HEK293 (cell line): Measurements from ENCODE around the gene ABL2.

Experiments used
- FEZF1 ChIP-seq: fragments of 450-650 bp; formaldehyde crosslinking; IDR thresholded peaks from 2 replicates; pipeline ENCODE4 v1.5.1; 2016; ENCODE audit warnings: missing biosample characterization, missing genetic modification characterization
- GLIS2 ChIP-seq: fragments of 450-650 bp; formaldehyde crosslinking; IDR thresholded peaks from 2 replicates; pipeline ENCODE4 v1.5.1; 2016; ENCODE audit warnings: missing biosample characterization, missing genetic modification characterization
- MEIS1 ChIP-seq: sonication (generic); formaldehyde crosslinking; IDR thresholded peaks from 2 replicates; pipeline ENCODE4 v1.8.1; 2022; ENCODE audit warnings: missing genetic modification reagents, mild to moderate bottlenecking, borderline replicate concordance
- RBAK ChIP-seq: fragments of 450-650 bp; formaldehyde crosslinking; IDR thresholded peaks from 2 replicates; pipeline ENCODE4 v1.5.1; 2016; ENCODE audit warnings: missing biosample characterization, missing genetic modification characterization
- ZBTB17 ChIP-seq: fragments of 450-650 bp; formaldehyde crosslinking; IDR thresholded peaks from 2 replicates; pipeline ENCODE4 v1.5.1; 2016; ENCODE audit warnings: missing biosample characterization, missing genetic modification characterization
- ZBTB21 ChIP-seq: fragments of 450-650 bp; formaldehyde crosslinking; IDR thresholded peaks from 2 replicates; pipeline ENCODE4 v1.5.1; 2017; ENCODE audit warnings: missing biosample characterization, missing genetic modification characterization
- ZNF112 ChIP-seq: fragments of 450-650 bp; formaldehyde crosslinking; IDR thresholded peaks from 2 replicates; pipeline ENCODE4 v1.5.0; 2017; ENCODE audit warnings: missing biosample characterization, missing genetic modification characterization
- ZNF133 ChIP-seq: fragments of 450-650 bp; formaldehyde crosslinking; IDR thresholded peaks from 2 replicates; pipeline ENCODE4 v1.5.1; 2016; ENCODE audit warnings: missing biosample characterization, missing genetic modification characterization
- ZNF157 ChIP-seq: fragments of 450-650 bp; formaldehyde crosslinking; IDR thresholded peaks from 2 replicates; pipeline ENCODE4 v1.5.1; 2016; ENCODE audit warnings: missing biosample characterization, missing genetic modification characterization
- ZNF174 ChIP-seq: fragments of 450-650 bp; formaldehyde crosslinking; IDR thresholded peaks from 2 replicates; pipeline ENCODE4 v1.5.0; 2017; ENCODE audit warnings: missing biosample characterization, mild to moderate bottlenecking, missing genetic modification characterization
- ZNF184 ChIP-seq: fragments of 450-650 bp; IDR thresholded peaks from 2 replicates; pipeline ENCODE4 v1.5.1; 2018; ENCODE audit warnings: missing biosample characterization, mild to moderate bottlenecking, missing genetic modification characterization
- ZNF239 ChIP-seq: fragments of 450-650 bp; formaldehyde crosslinking; IDR thresholded peaks from 2 replicates; pipeline ENCODE4 v1.5.1; 2016; ENCODE audit warnings: missing biosample characterization, missing genetic modification characterization
- ZNF24 ChIP-seq: fragments of 450-650 bp; formaldehyde crosslinking; IDR thresholded peaks from 2 replicates; pipeline ENCODE4 v1.5.1; 2016; ENCODE audit warnings: missing biosample characterization, missing genetic modification characterization
- ZNF266 ChIP-seq: fragments of 450-650 bp; formaldehyde crosslinking; IDR thresholded peaks from 2 replicates; pipeline ENCODE4 v1.5.1; 2016; ENCODE audit warnings: missing biosample characterization, missing genetic modification characterization, low read depth
- ZNF341 ChIP-seq: fragments of 450-650 bp; formaldehyde crosslinking; IDR thresholded peaks from 2 replicates; pipeline ENCODE4; 2016; ENCODE audit warnings: low read depth, missing biosample characterization, missing genetic modification characterization
- ZNF37A ChIP-seq: fragments of 450-650 bp; IDR thresholded peaks from 2 replicates; pipeline ENCODE4 v1.5.1; 2018; ENCODE audit warnings: missing biosample characterization, missing genetic modification characterization
- ZNF404 ChIP-seq: fragments of 450-650 bp; formaldehyde crosslinking; IDR thresholded peaks from 2 replicates; pipeline ENCODE4 v1.5.1; 2017; ENCODE audit warnings: missing biosample characterization, missing genetic modification characterization
- ZNF48 ChIP-seq: fragments of 450-650 bp; formaldehyde crosslinking; IDR thresholded peaks from 2 replicates; pipeline ENCODE4 v1.5.1; 2016; ENCODE audit warnings: missing biosample characterization, missing genetic modification characterization
- ZNF510 ChIP-seq: fragments of 450-650 bp; formaldehyde crosslinking; IDR thresholded peaks from 2 replicates; pipeline ENCODE4 v1.5.1; 2018; ENCODE audit warnings: mild to moderate bottlenecking, missing genetic modification characterization, missing biosample characterization; ENCODE audit not compliant: insufficient replicate concordance
- ZNF514 ChIP-seq: fragments of 450-650 bp; formaldehyde crosslinking; IDR thresholded peaks from 2 replicates; pipeline ENCODE4 v1.5.1; 2016; ENCODE audit warnings: missing biosample characterization, missing genetic modification characterization
- ZNF580 ChIP-seq: fragments of 450-650 bp; formaldehyde crosslinking; IDR thresholded peaks from 2 replicates; pipeline ENCODE4 v1.5.1; 2016; ENCODE audit warnings: missing biosample characterization, missing genetic modification characterization
- ZNF654 ChIP-seq: fragments of 450-650 bp; formaldehyde crosslinking; IDR thresholded peaks from 2 replicates; pipeline ENCODE4 v1.5.1; 2016; ENCODE audit warnings: low read depth, missing biosample characterization, missing genetic modification characterization
- ZNF704 ChIP-seq: fragments of 450-650 bp; formaldehyde crosslinking; IDR thresholded peaks from 2 replicates; pipeline ENCODE4 v1.5.1; 2016; ENCODE audit warnings: missing biosample characterization, missing genetic modification characterization
- ZNF776 ChIP-seq: fragments of 450-650 bp; formaldehyde crosslinking; IDR thresholded peaks from 2 replicates; pipeline ENCODE4 v1.5.0; 2017; ENCODE audit warnings: missing biosample characterization, missing genetic modification characterization, borderline replicate concordance
- TF ChIP-seq, protein P1 (sequence below): fragments of 450-650 bp; formaldehyde crosslinking; IDR thresholded peaks from 2 replicates; pipeline ENCODE4 v1.5.1; 2016; ENCODE audit warnings: missing biosample characterization, missing genetic modification characterization
- TF ChIP-seq, protein P2 (sequence below): fragments of 450-650 bp; formaldehyde crosslinking; IDR thresholded peaks from 2 replicates; pipeline ENCODE4 v1.5.1; 2016; ENCODE audit warnings: missing biosample characterization, missing genetic modification characterization, borderline replicate concordance
- TF ChIP-seq, protein P3 (sequence below): fragments of 450-650 bp; formaldehyde crosslinking; IDR thresholded peaks from 2 replicates; pipeline ENCODE4 v1.5.1; 2016; ENCODE audit warnings: missing biosample characterization, missing genetic modification characterization
- TF ChIP-seq, protein P4 (sequence below): fragments of 450-650 bp; formaldehyde crosslinking; IDR thresholded peaks from 2 replicates; pipeline ENCODE4 v1.5.1; 2016; ENCODE audit warnings: missing biosample characterization, missing genetic modification characterization
- TF ChIP-seq, protein P5 (sequence below): fragments of 450-650 bp; formaldehyde crosslinking; IDR thresholded peaks from 2 replicates; pipeline ENCODE4 v1.5.1; 2017; ENCODE audit warnings: missing biosample characterization, missing genetic modification characterization

The ABL2 gene

GRCh38 chr1:179081687-179082332 is 147.7 kb downstream of the ABL2 start, which contains the start of gene TOR3A (continued):
- TF ChIP-seq ZNF704, result no peak
- TF ChIP-seq ZNF112 (tag by site-specific recombination), result no peak
- TF ChIP-seq, protein P1, sequence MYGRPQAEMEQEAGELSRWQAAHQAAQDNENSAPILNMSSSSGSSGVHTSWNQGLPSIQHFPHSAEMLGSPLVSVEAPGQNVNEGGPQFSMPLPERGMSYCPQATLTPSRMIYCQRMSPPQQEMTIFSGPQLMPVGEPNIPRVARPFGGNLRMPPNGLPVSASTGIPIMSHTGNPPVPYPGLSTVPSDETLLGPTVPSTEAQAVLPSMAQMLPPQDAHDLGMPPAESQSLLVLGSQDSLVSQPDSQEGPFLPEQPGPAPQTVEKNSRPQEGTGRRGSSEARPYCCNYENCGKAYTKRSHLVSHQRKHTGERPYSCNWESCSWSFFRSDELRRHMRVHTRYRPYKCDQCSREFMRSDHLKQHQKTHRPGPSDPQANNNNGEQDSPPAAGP, result peak; percentile 32; the same call in 1 of the 2 replicates
- no peak for TF ChIP-seq RBAK
- no peak for TF ChIP-seq ZBTB21 (tag by site-specific recombination)
- no peak for TF ChIP-seq ZNF514 (tag by site-specific recombination)
- TF ChIP-seq ZNF157 (tag by site-specific recombination), result no peak
- TF ChIP-seq ZNF654 (tag by site-specific recombination), result no peak
- TF ChIP-seq, protein P2, sequence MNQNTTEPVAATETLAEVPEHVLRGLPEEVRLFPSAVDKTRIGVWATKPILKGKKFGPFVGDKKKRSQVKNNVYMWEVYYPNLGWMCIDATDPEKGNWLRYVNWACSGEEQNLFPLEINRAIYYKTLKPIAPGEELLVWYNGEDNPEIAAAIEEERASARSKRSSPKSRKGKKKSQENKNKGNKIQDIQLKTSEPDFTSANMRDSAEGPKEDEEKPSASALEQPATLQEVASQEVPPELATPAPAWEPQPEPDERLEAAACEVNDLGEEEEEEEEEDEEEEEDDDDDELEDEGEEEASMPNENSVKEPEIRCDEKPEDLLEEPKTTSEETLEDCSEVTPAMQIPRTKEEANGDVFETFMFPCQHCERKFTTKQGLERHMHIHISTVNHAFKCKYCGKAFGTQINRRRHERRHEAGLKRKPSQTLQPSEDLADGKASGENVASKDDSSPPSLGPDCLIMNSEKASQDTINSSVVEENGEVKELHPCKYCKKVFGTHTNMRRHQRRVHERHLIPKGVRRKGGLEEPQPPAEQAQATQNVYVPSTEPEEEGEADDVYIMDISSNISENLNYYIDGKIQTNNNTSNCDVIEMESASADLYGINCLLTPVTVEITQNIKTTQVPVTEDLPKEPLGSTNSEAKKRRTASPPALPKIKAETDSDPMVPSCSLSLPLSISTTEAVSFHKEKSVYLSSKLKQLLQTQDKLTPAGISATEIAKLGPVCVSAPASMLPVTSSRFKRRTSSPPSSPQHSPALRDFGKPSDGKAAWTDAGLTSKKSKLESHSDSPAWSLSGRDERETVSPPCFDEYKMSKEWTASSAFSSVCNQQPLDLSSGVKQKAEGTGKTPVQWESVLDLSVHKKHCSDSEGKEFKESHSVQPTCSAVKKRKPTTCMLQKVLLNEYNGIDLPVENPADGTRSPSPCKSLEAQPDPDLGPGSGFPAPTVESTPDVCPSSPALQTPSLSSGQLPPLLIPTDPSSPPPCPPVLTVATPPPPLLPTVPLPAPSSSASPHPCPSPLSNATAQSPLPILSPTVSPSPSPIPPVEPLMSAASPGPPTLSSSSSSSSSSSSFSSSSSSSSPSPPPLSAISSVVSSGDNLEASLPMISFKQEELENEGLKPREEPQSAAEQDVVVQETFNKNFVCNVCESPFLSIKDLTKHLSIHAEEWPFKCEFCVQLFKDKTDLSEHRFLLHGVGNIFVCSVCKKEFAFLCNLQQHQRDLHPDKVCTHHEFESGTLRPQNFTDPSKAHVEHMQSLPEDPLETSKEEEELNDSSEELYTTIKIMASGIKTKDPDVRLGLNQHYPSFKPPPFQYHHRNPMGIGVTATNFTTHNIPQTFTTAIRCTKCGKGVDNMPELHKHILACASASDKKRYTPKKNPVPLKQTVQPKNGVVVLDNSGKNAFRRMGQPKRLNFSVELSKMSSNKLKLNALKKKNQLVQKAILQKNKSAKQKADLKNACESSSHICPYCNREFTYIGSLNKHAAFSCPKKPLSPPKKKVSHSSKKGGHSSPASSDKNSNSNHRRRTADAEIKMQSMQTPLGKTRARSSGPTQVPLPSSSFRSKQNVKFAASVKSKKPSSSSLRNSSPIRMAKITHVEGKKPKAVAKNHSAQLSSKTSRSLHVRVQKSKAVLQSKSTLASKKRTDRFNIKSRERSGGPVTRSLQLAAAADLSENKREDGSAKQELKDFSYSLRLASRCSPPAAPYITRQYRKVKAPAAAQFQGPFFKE (tag by site-specific recombination), result no peak
- no peak for TF ChIP-seq MEIS1 (CRISPR knock-in tag)
- no peak for TF ChIP-seq ZNF776 (tag by site-specific recombination)
- TF ChIP-seq, protein P3, sequence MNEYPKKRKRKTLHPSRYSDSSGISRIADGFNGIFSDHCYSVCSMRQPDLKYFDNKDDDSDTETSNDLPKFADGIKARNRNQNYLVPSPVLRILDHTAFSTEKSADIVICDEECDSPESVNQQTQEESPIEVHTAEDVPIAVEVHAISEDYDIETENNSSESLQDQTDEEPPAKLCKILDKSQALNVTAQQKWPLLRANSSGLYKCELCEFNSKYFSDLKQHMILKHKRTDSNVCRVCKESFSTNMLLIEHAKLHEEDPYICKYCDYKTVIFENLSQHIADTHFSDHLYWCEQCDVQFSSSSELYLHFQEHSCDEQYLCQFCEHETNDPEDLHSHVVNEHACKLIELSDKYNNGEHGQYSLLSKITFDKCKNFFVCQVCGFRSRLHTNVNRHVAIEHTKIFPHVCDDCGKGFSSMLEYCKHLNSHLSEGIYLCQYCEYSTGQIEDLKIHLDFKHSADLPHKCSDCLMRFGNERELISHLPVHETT (tag by site-specific recombination), result peak; percentile 65; the same call in 1 of the 2 replicates
- TF ChIP-seq, protein P4, sequence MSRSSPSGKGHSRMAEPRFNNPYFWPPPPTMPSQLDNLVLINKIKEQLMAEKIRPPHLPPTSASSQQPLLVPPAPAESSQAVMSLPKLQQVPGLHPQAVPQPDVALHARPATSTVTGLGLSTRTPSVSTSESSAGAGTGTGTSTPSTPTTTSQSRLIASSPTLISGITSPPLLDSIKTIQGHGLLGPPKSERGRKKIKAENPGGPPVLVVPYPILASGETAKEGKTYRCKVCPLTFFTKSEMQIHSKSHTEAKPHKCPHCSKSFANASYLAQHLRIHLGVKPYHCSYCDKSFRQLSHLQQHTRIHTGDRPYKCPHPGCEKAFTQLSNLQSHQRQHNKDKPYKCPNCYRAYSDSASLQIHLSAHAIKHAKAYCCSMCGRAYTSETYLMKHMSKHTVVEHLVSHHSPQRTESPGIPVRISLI, result no peak
- peak; percentile 5; the same call in 1 of the 2 replicates for TF ChIP-seq ZNF184 (tag by site-specific recombination)
- no peak for TF ChIP-seq ZNF133 (tag by site-specific recombination)
- peak; percentile 63; the same call in 1 of the 2 replicates for TF ChIP-seq ZNF580 (tag by site-specific recombination)
- no peak for TF ChIP-seq ZNF174
- TF ChIP-seq ZNF37A (tag by site-specific recombination), result no peak
- no peak for TF ChIP-seq ZNF510
- no peak for TF ChIP-seq ZNF266
- no peak; the same call in 1 of the 2 replicates for TF ChIP-seq ZNF24
- TF ChIP-seq, protein P5, sequence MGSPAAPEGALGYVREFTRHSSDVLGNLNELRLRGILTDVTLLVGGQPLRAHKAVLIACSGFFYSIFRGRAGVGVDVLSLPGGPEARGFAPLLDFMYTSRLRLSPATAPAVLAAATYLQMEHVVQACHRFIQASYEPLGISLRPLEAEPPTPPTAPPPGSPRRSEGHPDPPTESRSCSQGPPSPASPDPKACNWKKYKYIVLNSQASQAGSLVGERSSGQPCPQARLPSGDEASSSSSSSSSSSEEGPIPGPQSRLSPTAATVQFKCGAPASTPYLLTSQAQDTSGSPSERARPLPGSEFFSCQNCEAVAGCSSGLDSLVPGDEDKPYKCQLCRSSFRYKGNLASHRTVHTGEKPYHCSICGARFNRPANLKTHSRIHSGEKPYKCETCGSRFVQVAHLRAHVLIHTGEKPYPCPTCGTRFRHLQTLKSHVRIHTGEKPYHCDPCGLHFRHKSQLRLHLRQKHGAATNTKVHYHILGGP (tag by site-specific recombination), result no peak
- peak; percentile 91 for TF ChIP-seq ZBTB17
- TF ChIP-seq ZNF404 (tag by site-specific recombination), result no peak
- TF ChIP-seq ZNF341, result peak; percentile 29
- no peak for TF ChIP-seq ZNF48
- 0 out of 2 replicates have a peak, but pooled peaks have one; percentile 24 for TF ChIP-seq FEZF1
- no peak for TF ChIP-seq GLIS2 (tag by site-specific recombination)
- no peak for TF ChIP-seq ZNF239 (tag by site-specific recombination)
